Stimulated activated CD4-positive, alpha-beta T cell treated with anti-CD3 and anti-CD28 coated beads, Interleukin-4, amount 100 ng/mL, for 4 hours (primary cell): ENCODE results near the gene NEDD4L.

ENCODE experiments used
- DNase-seq, 2 experiments: peaks; one replicate each; pipeline ENCODE4 v3.0.0-alpha.2; 2020

The NEDD4L gene

DNA sequence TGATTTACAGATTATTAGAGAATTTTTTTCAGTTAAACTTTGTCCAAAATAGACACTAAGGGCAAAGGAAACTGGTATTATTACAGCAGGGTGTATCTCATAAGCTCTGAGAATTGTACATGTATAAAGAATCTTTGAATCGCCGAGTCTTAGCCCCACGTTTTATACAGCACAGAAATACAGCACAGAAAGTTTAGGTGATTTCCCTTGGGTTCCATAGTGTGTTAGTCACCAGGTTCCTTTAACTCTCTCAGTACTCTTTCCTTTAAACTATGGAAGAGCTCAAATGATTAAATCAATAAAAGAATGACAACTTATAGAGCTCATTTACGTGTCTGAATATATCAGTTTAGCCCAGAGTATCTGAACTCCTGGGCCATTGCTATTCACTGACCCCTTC lies 256.8 kb downstream of the NEDD4L start:
- no peak for DNase-seq

DNA sequence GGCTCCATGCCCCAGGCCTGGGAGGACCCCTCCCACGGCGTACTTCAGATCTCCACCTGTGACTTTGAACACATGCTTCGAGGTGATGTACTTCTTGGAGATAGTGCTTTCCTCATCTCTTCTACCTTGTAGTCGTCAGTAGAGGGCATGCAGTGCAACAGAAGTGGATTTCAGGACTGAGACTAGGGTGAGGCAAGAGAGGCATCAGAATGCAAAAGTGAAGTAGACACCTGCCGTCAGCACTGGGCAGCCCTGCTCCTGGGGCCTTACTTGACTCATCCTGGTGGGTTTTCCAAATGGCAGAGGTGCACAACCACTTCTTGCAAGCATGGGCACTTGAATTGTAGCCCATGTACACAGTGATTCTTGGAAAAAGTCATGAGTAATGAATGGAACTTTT lies 258.8 kb downstream of the NEDD4L start:
- no peak for DNase-seq

DNA sequence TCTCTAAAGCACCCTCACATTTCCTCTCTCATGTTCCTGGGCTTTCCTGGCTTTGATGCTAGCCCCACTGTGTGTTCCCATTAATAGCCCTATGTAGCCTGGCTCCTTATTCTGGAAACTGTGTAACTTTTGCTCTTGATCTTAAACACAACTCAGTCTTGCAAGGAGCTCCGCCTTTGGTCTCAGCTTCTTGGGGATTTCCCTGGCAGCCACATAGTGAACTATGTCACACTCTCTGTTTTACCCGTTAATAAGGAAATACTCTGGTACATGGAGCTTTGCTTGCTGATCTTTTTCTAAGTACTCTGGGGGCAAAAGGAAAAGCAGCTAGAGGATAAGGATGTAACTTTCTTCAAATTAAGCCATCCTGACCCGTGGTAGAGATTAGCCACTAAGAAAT lies 259.3 kb downstream of the NEDD4L start:
- DNase-seq = no peak

DNA sequence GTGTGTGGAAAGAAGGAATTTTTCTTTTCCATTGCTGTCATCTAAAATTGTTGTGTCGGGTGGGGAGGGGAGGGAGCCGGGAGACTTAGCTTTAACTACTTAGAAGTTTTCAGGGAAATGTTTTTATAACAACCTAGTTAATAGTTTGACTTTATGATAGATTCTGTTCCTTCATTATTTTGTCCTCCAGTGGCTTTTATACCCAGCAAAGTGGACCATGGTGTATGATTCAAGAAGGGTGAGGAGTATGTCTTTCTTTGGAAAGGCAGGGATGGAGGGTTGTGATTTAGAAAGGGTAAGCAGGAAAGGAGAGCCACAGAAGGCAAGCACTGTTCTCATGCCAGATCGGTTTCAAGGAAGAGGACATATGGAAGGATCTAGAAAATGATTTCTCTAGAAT lies 261.8 kb downstream of the NEDD4L start:
- DNase-seq = no peak

DNA sequence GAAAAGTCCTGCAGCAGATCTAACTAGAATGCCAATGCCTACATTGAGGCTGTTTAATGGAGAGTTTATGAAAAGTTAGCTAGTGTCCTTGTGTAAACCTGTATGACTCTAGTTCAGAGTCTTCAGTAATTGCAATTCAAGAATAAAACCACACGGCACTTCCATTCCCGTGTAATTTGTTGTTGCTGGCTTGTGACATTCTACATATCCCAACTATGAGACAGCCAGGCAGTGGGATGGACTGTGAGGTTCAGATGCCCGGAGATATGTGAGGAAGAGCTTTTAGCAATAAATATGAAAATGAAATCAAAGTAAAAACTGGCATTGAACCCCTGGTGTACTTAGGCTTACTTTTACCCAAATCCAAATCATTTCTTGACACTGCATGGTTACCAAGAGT lies 263.4 kb downstream of the NEDD4L start:
- no peak for DNase-seq

DNA sequence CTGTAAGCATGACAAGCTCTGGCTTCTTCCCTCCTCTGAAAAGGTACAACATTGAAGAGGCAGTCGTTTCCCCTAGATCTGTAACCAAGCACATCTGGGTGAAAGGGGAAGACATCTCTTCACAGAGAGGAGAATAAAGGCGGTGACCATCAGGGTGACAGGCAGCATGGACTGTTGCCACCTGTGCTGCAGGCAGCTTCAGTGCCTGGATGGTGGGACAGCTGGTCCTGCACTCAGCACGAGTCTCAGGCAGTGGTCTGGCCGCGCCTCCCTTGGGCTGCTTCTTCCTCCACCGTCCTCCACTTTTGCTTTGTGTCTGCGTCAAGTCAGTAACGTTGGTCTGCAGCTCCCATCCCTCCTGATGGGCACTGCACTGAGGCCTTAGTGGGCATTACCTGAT lies 264.4 kb downstream of the NEDD4L start:
- no peak for DNase-seq

DNA sequence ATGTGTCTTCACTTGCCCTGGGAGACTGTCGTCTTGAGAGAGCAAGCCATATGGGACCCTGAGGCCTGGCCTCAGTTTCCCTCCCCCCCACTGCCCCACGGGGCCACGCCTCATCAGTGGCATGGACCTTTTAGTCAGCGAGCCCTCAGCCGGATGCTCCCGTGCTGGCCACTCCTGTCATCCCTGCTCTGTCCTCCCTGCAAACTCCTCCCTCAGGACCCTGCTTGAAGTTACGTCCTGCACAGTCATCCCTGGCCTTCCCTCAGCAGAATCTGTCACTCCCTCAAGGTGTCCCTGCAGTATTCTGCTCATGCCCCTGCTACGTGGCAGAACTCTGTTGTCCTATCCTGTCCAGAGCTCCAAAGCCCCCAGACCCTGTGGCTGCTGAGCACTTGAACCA lies 265.1 kb downstream of the NEDD4L start:
- DNase-seq = no peak

DNA sequence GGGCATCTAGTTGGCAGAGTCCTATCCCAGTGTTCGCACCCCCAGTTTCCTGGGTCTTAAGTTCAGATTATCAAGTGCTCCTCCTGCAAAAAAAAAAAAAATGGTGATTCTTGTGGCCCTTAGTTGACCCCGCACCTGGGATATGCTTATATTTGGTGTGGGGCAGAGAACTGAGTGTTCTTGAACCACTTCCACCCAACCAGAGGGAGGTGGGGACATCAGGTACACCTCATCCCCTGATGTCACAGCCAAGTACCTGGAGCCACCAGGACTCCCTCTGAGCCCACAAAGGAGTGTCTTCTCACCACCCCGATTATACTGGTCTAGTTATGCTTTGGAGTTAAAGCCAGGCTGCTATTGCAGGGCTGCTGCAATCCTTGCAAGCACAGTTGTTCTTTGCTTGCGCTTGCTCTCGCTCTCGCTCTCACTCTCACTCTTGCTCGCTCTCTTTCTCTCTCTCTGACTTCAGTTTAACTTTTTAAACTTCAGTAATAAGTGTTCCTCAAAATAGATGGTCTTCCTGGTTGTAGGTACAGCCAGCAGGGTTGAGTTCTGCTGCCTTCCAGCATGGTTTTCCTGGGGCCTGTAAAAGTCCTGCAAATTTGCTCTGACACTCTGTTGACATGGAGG lies 265.7 kb downstream of the NEDD4L start:
- DNase-seq = no peak

DNA sequence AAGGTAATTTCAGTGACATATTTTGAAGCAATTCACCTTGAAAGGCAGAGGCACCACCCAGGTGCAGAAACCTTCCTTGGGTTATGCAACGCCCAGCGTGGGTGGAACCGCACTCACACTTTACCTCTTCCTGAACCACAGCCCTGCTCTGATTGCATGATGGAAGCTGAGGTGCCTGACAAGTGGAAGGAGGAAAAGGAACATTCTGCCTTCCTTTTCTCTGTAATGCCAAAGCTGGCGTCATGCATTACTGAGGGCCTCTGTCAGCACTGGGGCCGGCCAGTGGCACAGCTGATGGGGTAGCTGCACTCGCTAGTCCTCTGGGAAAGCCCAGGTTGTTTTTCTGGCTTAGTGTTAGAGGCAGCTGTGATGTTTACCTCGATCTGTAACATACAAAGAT lies 266.5 kb downstream of the NEDD4L start:
- peak; percentile 24 to 59 for DNase-seq

DNA sequence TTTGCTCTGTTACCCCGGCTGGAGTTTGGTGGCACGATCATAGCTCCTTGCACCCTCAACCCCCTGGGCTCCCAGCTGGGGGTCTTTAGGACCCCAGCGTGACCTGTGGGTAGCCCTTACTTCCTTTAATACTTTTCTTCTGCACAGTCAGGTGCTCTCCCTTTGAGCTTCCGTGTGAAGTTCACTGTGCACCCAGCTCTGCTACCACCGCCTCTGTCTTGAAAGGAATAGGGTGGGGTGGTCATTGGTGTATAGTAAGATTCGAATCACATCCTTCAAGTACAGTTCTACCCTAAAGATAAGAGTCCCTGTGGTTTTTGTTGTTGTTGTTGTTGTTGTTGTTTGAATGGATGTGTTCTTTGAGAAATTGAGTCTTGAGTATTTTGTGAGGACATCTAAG lies 267.4 kb downstream of the NEDD4L start:
- no peak for DNase-seq

DNA sequence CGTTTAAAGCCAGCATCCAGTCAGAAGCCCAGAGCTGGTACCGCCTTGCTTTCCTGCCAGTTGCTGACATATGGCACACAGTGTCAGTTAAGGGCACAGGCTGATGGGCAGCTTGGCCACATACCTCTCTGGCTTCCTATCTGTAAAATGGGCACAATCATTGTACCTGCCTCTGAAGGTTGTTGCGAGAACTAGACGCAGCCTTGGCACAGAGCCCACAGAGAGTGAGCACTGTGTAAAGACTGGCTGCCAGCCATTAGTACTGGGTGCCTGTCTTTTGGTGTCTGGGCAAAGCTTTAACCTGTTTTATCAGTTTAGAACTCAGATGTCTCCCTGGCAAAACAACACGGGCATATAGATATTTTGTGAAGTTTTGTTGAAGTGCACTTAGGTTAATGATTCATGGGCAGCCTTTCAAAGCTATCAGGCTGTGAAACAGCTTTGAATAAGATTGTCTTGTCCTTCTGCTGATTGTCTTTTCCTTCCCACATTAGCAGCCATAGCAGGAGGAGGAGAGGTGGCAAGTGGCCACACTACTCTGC lies 269.5 kb downstream of the NEDD4L start:
- no peak for DNase-seq

DNA sequence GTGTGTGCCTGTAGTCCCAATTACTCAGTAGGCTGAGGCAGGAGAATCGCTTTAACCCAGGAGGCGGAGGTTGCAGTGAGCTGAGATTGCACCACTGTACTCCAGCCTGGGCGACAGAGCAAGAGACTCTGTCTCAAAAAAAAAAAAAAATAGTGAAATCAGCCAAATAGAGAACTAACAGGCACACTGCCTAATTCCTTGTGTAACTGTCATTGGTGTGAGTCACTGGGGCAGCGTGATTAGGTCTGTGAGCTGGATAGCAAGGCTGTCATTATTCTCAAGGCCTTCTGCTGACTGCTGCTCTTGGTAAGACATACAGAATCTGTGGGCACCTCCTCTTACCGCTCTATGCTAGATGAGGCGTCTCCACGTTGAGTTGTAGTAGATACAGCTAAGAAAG lies 270.3 kb downstream of the NEDD4L start:
- no peak for DNase-seq

DNA sequence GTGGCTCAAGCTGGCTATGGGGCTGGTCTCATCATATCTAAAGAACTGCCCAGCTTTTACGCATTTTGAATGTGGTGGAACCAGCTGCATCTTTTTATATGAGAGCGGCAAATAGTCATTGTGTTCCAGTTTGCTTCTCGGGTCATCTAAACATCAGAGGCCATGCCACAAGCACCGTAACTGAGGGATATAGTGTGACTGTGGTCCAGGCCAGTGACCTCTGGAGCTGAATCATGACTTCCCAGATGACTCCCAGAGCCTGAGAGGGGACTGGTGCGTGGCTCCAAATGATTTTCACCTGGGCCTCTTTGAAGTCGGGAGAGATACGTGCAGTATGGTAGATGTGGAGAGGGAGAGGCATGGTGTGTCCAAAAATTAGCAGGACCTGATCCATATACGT lies 271.0 kb downstream of the NEDD4L start:
- no peak for DNase-seq

DNA sequence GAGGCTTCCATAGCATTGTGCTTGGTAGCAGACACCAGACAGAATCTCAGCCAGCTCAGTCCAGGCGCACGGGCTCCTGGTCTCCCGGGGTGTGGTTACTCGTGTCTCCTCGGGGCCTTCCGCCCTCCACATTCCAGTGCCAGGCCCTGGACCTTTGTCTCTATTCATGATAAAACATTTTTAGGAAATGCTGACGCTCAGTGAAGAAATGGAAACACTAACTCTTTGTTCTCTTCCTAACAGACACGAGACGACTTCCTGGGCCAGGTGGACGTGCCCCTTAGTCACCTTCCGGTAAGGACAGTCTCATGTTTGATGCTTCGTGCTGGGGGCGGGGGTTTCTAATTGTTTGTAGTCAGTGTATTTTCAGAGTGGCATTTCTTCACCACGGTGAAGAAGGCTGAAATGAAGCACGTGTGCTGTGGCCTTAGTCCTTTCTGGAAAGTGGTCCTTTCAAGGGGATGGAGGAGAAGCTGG lies 271.8 kb downstream of the NEDD4L start:
- no peak for DNase-seq

DNA sequence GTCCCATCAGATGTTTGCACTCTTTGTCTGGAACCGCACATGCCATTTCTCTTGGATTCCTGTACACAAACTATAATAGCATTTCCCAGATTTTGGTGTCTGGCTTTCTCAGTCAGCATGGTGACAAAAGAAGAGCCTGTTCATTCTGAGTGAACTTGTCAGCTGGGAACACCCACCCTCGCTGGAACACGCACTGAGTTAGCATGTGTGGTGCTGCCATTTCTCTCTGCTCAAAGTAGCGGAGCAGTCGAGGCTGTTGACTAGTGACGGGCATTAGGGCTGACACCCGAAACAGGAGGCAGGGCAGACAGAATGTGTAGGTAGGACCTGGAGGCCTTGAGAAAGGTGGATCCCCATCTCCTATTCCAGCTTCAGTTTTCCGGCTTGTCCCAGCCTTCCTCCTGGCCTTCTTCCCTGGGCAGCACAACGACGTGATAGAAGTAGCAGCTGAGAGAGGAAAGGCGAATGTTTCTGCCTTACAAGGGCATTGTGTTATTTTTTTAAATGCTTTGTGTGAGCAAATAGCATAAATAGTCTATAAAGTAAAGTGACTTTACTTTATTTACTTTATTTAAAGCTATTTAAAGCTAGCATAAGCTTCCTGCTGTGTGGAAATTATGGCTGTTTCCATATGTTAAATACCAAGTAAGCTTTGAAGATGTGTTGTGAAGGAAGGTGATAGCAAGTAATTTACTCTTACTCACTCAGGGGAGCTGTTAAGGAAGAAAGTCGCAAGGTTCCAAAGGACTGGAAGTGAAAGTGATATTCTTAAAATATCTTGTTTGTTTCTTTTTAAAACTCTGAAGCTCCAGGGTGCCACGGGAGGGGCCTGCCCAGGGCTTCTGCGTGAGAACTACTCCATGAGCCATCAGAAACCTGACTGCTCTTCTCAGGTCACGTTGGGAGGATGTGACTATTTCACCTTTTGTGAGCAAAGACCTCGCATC lies 272.6 kb downstream of the NEDD4L start:
- DNase-seq = peak in 1 of 2 experiments; percentile 21

DNA sequence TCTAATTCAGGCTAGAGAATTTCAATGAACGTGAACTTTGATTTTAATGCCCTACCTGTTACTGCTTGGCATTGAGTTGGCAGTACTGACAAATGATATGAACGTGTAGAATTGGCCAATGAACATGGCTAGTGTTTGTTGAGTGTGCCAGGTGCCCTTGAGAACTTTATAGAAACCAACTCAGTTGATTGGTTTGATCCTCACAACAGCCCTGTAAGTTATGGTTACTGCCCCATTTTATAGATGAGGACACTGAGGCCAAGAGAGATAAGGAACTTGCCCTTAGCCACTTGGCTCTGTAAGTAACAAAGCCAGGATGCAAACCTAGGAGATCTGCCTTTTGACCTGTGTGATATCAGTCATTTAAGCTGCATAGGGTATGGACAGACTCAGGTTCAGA lies 275.7 kb downstream of the NEDD4L start:
- no peak for DNase-seq

DNA sequence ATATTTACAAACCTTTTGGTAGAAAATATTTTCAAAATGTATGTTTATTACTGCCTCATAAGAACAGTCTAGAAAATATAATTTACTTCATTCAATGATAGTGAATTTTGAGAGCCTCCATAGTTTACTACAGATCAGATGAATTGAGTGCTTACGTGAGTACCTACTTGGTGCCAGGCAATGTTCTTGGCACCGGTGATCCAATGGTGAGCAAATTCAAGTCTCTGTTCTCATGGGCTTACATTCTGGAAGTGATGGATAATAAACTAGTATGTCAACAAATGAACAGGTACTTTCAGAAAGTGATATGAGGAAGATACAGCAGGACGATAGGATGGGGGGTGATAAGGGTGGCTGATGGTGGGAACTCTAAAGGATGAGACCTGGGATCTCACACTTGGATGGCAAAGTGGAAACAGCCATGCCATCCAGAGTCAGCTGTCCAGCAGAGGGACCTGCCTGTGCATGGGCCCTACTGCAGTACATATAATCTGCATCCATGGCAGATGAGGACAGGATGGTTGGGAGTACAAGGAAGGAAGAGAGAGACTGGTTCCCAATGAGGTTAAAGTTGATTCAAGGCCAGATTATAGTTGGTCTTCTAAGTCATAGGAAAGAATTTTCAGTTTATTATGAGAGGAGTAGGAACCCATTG lies 277.0 kb downstream of the NEDD4L start:
- DNase-seq = no peak

DNA sequence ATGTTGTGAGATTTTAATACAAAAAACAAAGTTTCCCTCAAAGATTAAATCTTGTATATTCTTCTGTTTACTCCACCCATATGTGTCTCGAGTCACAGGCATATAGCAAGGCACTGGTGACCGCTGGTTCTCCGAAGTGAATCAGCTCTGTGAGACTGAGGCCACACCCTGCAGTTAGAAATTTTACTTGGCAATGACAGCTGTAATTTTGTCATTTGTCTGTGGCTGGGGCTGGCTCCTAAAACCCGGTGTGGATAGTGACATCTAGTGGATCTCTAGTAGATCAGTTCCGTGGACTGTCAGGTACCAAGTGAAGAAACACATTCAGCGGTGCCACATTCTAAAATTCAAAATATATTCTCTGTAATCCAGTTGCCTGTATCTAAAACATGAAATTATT lies 278.0 kb downstream of the NEDD4L start:
- DNase-seq = peak; percentile 16 to 49

DNA sequence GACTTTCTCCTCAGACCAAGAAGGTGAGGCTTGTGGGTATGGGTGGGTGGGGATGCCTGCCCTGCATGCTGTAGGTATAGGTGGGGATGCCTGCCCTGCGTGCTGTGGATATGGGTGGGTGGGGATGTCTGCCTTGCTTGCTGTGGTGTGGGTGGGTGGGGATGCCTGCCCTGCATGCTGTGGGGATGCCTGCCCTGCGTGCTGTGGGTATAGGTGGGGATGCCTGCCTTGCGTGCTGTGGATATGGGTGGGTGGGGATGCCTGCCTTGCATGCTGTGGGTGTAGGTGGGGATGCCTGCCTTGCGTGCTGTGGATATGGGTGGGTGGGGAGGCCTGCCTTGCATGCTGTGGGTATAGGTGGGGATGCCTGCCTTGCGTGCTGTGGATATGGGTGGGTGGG lies 278.4 kb downstream of the NEDD4L start:
- peak in 1 of 2 experiments; percentile 17 for DNase-seq

DNA sequence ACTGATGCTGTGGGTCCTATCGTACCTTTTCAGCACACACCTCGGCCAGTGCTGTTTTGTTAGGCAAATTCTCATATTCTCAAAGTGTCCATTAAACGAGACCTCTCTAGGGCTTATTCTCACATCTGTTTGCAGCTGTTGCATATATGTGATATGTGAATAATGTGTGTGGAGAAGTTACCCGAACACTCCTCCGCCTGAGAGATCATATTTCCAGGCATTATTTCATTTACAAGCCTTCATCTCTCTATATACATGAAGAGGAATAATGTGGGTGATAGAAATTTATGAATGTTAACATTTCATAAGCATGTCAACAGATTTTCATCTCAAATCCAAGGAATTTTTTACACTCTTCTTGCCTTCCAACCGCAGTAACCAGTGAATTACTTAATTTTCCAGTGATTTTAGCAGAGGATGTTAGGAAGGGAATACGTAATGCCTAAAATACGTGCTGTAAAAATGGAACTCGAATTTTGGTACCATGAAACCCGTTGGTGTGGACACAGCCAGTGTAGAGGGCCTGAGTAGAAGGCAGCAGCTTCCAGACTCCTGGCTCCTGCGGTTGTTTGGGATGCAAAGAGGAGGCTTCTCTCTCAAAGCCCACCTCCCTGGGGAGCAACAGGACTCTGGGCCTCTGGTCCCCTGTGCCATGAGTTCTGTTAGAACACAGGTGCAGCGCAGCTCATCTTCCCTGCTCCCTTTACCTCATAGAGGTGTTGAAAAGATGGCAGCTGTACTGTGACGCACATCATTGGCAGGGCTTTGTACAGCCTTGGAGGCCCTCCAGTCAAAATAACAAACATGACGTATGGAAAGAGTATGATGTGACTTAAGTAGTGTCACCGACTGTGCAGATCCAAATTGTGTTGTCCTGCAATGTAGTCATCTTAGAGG lies 280.1 kb downstream of the NEDD4L start:
- DNase-seq = no peak

DNA sequence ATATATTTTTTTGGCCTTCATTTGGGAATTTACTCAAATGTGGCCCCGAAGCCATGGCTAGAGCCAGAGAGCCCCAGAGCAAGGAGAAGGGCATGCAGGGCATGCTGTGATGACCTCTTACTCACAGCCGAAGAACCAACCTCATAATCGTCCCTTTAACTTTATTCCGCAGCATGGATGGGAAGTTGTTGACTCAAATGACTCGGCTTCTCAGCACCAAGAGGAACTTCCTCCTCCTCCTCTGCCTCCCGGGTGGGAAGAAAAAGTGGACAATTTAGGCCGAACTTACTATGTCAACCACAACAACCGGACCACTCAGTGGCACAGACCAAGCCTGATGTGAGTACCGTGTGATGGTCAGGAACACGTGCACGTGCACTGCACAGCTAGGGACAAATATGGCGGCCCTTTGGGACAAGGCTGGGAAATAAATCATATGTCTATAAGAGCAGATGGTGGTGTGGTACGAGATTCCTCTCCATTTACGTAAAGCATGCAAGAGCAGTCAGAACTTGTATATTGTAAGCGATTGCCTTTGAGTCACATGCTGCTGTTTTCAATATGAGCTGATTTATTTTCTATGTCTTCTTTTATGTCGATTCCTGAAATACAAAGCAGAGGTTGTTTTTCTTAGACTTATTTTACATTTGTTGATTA lies 280.9 kb downstream of the NEDD4L start:
- no peak for DNase-seq

DNA sequence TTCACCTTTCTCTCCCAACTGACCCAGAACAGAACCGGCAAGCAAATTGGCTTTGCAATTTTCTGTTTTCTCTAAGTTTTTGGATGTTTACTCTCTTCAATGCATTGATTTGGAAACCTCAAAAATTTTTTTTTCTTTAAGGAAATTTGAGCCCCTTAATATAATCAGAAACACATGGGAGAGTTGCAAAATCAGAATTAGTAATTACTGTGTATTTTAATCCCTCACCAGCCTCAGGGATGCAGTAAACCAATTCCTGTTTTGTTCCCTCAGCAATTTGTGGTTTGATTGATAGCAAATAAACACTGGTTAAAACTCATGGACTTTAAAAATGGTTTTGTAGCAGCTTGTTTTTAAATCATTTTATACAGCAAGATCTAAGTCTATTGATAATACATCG lies 281.5 kb downstream of the NEDD4L start:
- no peak for DNase-seq
